SK-N-SH treated with all-trans-retinoic acid at 6 μM for 48 hours (cell line): ENCODE measurements around the gene GLS.
A peak's percentile ranks its signal among the peaks of the same experiment; 100 is the strongest.

ENCODE experiments used
- ATAC-seq: fragments of 200-7000 bp; cut with Tn5 transposase; 3 replicates; pipeline ENCODE4 v1.9.1; 2020; ENCODE audit warnings: mild to moderate bottlenecking, moderate library complexity
- CSDC2 ChIP-seq: fragments of 250-450 bp; sonication (Bioruptor Pico); IDR thresholded peaks from 2 replicates; pipeline ENCODE4 v1.5.0; 2020; ENCODE audit warnings: mild to moderate bottlenecking, moderate library complexity
- CSRNP3 ChIP-seq: fragments of 250-450 bp; sonication (Bioruptor Pico); IDR thresholded peaks from 2 replicates; pipeline ENCODE4 v1.5.1; 2021; ENCODE audit warnings: mild to moderate bottlenecking, moderate library complexity
- GLIS3 ChIP-seq: fragments of 250-450 bp; sonication (Bioruptor Pico); IDR thresholded peaks from 2 replicates; pipeline ENCODE4 v1.5.0; 2020; ENCODE audit warnings: mild to moderate bottlenecking, moderate library complexity
- ISL1 ChIP-seq: fragments of 250-450 bp; sonication (Bioruptor Pico); IDR thresholded peaks from 2 replicates; pipeline ENCODE4 v2.1.2; 2022; ENCODE audit warnings: mild to moderate bottlenecking, moderate library complexity
- OSR1 ChIP-seq: fragments of 250-450 bp; sonication (Bioruptor Pico); IDR thresholded peaks from 2 replicates; pipeline ENCODE4 v1.8.0; 2022; ENCODE audit warnings: moderate library complexity, mild to moderate bottlenecking, inconsistent platforms
- PATZ1 ChIP-seq: fragments of 250-450 bp; sonication (Bioruptor Pico); IDR thresholded peaks from 2 replicates; pipeline ENCODE4 v1.8.0; 2020; ENCODE audit warnings: mild to moderate bottlenecking, moderate library complexity, borderline replicate concordance
- POU6F1 ChIP-seq: fragments of 250-450 bp; sonication (Bioruptor Pico); IDR thresholded peaks from 2 replicates; pipeline ENCODE4 v1.8.0; 2021; ENCODE audit warnings: low read depth, mild to moderate bottlenecking, moderate library complexity, borderline replicate concordance
- RARB ChIP-seq: fragments of 250-450 bp; sonication (Bioruptor Pico); IDR thresholded peaks from 2 replicates; pipeline ENCODE4 v1.8.0; 2021; ENCODE audit warnings: mild to moderate bottlenecking, moderate library complexity
- SNAI2 ChIP-seq: fragments of 250-450 bp; sonication (Bioruptor Pico); IDR thresholded peaks from 2 replicates; pipeline ENCODE4 v1.5.0; 2020; ENCODE audit warnings: mild to moderate bottlenecking, moderate library complexity
- TCF4 ChIP-seq: fragments of 250-450 bp; sonication (Bioruptor Pico); IDR thresholded peaks from 2 replicates; pipeline ENCODE4 v1.8.0; 2021; ENCODE audit warnings: mild to moderate bottlenecking, moderate library complexity, borderline replicate concordance
- TOX ChIP-seq: fragments of 250-450 bp; sonication (Bioruptor Pico); IDR thresholded peaks from 2 replicates; pipeline ENCODE4 v1.8.0; 2021; ENCODE audit warnings: mild to moderate bottlenecking, moderate library complexity, borderline replicate concordance
- TSHZ2 ChIP-seq: fragments of 250-450 bp; sonication (Bioruptor Pico); IDR thresholded peaks from 2 replicates; pipeline ENCODE4 v1.5.0; 2020; ENCODE audit warnings: mild to moderate bottlenecking, moderate library complexity
- ZFP30 ChIP-seq: fragments of 450-650 bp; formaldehyde crosslinking; IDR thresholded peaks from 2 replicates; pipeline ENCODE4 v1.5.0; 2022; ENCODE audit warnings: mild to moderate bottlenecking, moderate library complexity
- ZNF565 ChIP-seq: fragments of 450-650 bp; formaldehyde crosslinking; conservative IDR thresholded peaks from 2 replicates; pipeline ENCODE4 v1.5.0; 2020; ENCODE audit warnings: low read depth, mild to moderate bottlenecking, moderate library complexity
- ZNF70 ChIP-seq: fragments of 450-650 bp; formaldehyde crosslinking; IDR thresholded peaks from 2 replicates; pipeline ENCODE4 v1.5.0; 2020; ENCODE audit warnings: mild to moderate bottlenecking, moderate library complexity
- ZNF8 ChIP-seq: fragments of 450-650 bp; formaldehyde crosslinking; IDR thresholded peaks from 2 replicates; pipeline ENCODE4 v1.5.0; 2020; ENCODE audit warnings: mild to moderate bottlenecking, moderate library complexity

GLS gene

GRCh38 chr2:190903693-190904450 is 23.3 kb downstream of the GLS start:
- ATAC-seq: peak; percentile 22
- TF ChIP-seq TCF4 (CRISPR knock-in tag) (no peak), CSDC2 (CRISPR knock-in tag) (no peak), RARB (CRISPR knock-in tag) (no peak), POU6F1 (CRISPR knock-in tag) (no peak), PATZ1 (CRISPR knock-in tag) (no peak), ZNF70 (CRISPR knock-in tag) (no peak), GLIS3 (CRISPR knock-in tag) (no peak), ISL1 (no peak), TSHZ2 (CRISPR knock-in tag) (no peak), TOX (CRISPR knock-in tag) (no peak), OSR1 (CRISPR knock-in tag) (no peak), ZNF565 (CRISPR knock-in tag) (no peak), SNAI2 (CRISPR knock-in tag) (no peak)

- TF ChIP-seq RARB (CRISPR knock-in tag): no peak
- peak; percentile 37 for ATAC-seq
Measured at GRCh38 chr2:190904640-190905261, 24.1 kb downstream of the GLS start.

- ATAC-seq: no peak
- no peak for TF ChIP-seq TSHZ2 (CRISPR knock-in tag)
- TF ChIP-seq GLIS3 (CRISPR knock-in tag): no peak
- TF ChIP-seq ZFP30 (CRISPR knock-in tag): no peak
- no peak for TF ChIP-seq TOX (CRISPR knock-in tag)
- no peak for TF ChIP-seq ZNF8 (CRISPR knock-in tag)
- TF ChIP-seq POU6F1 (CRISPR knock-in tag): no peak
- TF ChIP-seq CSRNP3: no peak
- no peak for TF ChIP-seq OSR1 (CRISPR knock-in tag)
Measured at GRCh38 chr2:190908532-190908931, 27.9 kb downstream of the GLS start.
